Measurements from ENCODE around the gene ARHGEF11.

ARHGEF11 gene

DNA sequence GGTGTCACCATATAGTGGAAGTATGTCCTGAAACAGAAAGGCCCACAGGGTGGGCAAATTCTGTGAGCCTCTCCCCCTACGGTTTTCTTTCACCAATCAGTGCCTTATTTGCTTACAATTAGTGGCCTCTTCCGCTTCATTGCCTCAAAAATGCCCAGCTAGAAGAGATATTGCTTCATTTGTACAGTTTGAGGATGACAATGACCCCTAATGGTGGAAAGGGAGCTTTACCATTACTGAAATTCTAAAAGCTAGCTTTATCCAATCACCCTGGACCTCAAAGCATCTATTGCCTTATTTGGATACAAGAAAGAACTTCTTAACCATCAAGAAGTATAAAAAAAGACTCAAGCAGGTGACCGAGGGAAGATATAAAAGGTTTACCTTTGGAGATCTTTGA is 75.5 kb downstream of the ARHGEF11 start:
- no peaks in the 10 kb centered on the region for H3K4me1 ChIP-seq (ENCODE audit: control insufficient read depth, insufficient read depth, low read length)
- no peak overlapping the region for H3K4me3 ChIP-seq (ENCODE audit: low read length)
- no peaks in the 10 kb centered on the region for H3K9me3 ChIP-seq (replicated peaks; ENCODE audit: low read length)
- H3K36me3 ChIP-seq (ENCODE audit: insufficient read depth, low read length) = peaks cover 68% of the 10 kb centered on the region
- no peaks in the 10 kb centered on the region for H3K27me3 ChIP-seq (ENCODE audit: control insufficient read depth, insufficient read depth, low read length)
- no peak overlapping the region for H3K4me2 ChIP-seq (ENCODE audit: low read length)
- H3K9ac ChIP-seq (ENCODE audit: low read depth, low read length) = no peak overlapping the region

DNA sequence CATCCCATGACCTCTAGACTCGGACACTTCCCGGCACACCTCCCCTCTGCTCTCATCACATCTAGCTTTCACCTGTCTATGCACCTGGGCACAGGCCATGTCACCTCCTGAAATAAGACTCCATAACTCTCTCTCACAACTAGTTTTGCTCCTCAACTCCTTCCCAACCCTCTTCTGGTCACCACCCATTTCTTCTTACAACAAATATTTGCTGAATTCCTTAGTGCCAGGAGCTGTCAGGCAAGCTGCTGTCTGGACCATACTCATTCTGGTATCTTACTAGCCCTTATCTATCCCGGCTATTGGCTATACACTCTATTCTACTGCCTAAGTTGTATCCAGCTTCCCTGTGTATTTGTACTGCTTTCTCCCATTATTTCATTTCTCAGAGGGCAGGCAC is 76.0 kb downstream of the ARHGEF11 start:
- H3K4me1 ChIP-seq (ENCODE audit: control insufficient read depth, insufficient read depth, low read length) = peaks cover 2% of the 10 kb centered on the region
- no peak overlapping the region for H3K9ac ChIP-seq (ENCODE audit: low read depth, low read length)
- no peaks in the 10 kb centered on the region for H3K27me3 ChIP-seq (ENCODE audit: control insufficient read depth, insufficient read depth, low read length)
- H3K36me3 ChIP-seq (ENCODE audit: insufficient read depth, low read length) = peaks cover 64% of the 10 kb centered on the region
- H3K4me3 ChIP-seq (ENCODE audit: low read length) = no peak overlapping the region
- H3K4me2 ChIP-seq (ENCODE audit: low read length) = no peak overlapping the region
- H3K9me3 ChIP-seq (replicated peaks; ENCODE audit: low read length) = no peaks in the 10 kb centered on the region

DNA sequence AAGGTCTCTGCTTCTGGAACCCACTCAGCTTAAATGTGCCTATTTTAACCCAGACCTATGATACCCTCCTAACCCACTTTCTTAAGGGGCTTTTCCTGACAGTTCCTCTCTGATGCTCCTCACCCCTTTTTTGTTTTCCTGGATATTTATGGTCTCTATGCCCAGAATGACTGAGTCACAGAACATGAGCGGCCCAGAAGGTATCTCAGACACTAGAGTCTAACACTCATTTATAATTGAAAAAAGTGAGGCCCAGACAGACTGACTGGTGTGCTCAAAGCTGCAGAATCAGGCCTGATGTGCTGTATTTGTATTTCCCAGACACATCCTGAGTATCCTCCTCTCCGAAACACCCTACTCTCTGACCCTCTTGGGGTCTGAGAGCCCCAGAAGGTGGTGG is 81.1 kb downstream of the ARHGEF11 start:
- Histone ChIP-seq H3K36me3 (ENCODE audit: insufficient read depth, low read length) (peaks cover 50% of the 10 kb centered on the region), H3K4me3 (ENCODE audit: low read length) (no peak overlapping the region), H3K9me3 (replicated peaks; ENCODE audit: low read length) (no peaks in the 10 kb centered on the region), H3K4me1 (ENCODE audit: control insufficient read depth, insufficient read depth, low read length) (peaks cover 7% of the 10 kb centered on the region), H3K9ac (ENCODE audit: low read depth, low read length) (no peak overlapping the region), H3K4me2 (ENCODE audit: low read length) (no peak overlapping the region), H3K27me3 (ENCODE audit: control insufficient read depth, insufficient read depth, low read length) (no peaks in the 10 kb centered on the region)

DNA sequence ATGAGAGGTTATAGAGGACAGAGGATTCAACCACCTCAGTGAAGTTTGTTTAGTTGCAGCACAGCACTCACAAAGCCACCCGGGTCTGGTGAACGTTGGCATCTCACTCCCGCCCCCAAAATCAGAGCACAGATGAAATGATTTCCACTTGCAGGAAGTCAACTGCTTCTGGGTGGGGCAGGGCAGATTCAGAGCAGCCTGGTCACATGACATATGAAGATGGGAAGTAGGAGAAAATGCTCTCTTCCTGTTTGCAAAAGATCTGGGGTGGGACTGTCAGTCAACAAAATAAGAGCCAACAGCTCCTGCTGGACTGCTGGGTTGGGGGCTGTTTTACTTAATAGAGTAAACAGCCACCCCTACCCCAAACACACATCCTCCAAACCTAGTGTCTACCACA is 81.9 kb downstream of the ARHGEF11 start:
- Histone ChIP-seq H3K4me1 (ENCODE audit: control insufficient read depth, insufficient read depth, low read length) (peaks cover 7% of the 10 kb centered on the region), H3K9me3 (replicated peaks; ENCODE audit: low read length) (no peaks in the 10 kb centered on the region), H3K4me3 (ENCODE audit: low read length) (no peak overlapping the region), H3K36me3 (ENCODE audit: insufficient read depth, low read length) (peaks cover 49% of the 10 kb centered on the region), H3K4me2 (ENCODE audit: low read length) (no peak overlapping the region), H3K27me3 (ENCODE audit: control insufficient read depth, insufficient read depth, low read length) (no peaks in the 10 kb centered on the region), H3K9ac (ENCODE audit: low read depth, low read length) (no peak overlapping the region)

DNA sequence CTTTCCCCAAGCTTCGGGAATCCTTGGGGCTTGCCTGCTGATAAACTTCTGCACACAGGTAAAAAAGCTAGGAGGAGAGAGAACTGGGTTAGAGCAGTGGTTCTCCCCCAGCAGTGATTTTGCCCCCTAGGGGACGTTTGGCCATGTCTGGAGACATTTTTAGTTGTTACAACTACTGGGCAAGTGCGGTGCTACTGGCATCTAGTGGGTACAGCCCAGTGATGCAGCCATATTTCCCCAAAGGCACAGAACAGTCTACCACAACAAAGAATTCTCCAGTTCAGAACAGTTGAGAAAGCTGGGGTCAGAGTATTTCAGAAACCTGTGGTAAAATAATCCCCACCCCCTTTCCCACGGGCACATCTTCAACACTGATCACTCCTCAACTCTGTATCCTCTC is 83.8 kb downstream of the ARHGEF11 start:
- Histone ChIP-seq H3K9ac (ENCODE audit: low read depth, low read length) (no peak overlapping the region), H3K27me3 (ENCODE audit: control insufficient read depth, insufficient read depth, low read length) (no peaks in the 10 kb centered on the region), H3K9me3 (replicated peaks; ENCODE audit: low read length) (no peaks in the 10 kb centered on the region), H3K4me2 (ENCODE audit: low read length) (no peak overlapping the region), H3K36me3 (ENCODE audit: insufficient read depth, low read length) (peaks cover 46% of the 10 kb centered on the region), H3K4me1 (ENCODE audit: control insufficient read depth, insufficient read depth, low read length) (peaks cover 7% of the 10 kb centered on the region), H3K4me3 (ENCODE audit: low read length) (no peak overlapping the region)

DNA sequence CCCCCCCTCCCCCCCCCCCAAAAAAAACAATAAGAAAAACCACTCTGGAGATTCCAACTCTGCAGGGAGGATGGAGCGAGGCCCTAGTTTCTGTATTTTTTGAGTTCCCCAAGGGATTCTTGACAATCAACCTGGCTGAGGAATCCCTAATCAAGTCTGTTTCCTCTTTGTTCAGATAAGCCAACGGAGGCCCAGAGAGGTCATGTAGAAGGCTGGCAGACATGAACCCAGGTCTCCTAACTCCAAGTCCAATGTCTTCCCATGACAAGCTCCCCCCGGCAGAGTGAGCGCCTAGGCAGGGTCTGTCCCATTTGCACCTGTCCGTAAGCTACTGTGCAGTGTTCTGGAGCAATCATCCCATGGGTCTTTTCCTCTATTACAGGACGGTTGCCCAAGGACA is 85.6 kb downstream of the ARHGEF11 start:
- Histone ChIP-seq H3K4me3 (ENCODE audit: low read length) (no peak overlapping the region), H3K9me3 (replicated peaks; ENCODE audit: low read length) (no peaks in the 10 kb centered on the region), H3K9ac (ENCODE audit: low read depth, low read length) (no peak overlapping the region), H3K4me1 (ENCODE audit: control insufficient read depth, insufficient read depth, low read length) (peaks cover 7% of the 10 kb centered on the region), H3K4me2 (ENCODE audit: low read length) (no peak overlapping the region), H3K27me3 (ENCODE audit: control insufficient read depth, insufficient read depth, low read length) (no peaks in the 10 kb centered on the region), H3K36me3 (ENCODE audit: insufficient read depth, low read length) (peaks cover 62% of the 10 kb centered on the region)

DNA sequence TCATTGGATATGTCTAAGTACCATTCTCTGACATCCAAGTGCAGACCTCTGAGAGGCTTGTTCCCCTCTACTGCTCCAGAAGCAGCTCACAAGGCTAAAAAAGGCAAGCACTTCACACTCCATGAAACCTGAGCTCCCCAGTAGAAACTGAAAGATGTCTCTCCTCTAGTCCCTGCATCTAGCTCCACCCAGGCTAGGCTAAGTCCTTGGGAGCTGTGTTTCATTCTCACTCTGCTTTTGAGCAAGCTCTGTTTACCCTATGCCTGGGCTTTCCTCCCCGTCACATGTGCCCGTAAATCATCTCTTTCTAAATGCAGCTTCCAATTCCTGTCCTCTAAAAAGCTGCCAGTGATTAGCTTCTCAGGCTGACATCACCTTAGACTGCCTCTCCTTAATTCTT is 86.1 kb downstream of the ARHGEF11 start:
- Histone ChIP-seq H3K4me2 (ENCODE audit: low read length) (no peak overlapping the region), H3K9ac (ENCODE audit: low read depth, low read length) (no peak overlapping the region), H3K9me3 (replicated peaks; ENCODE audit: low read length) (no peaks in the 10 kb centered on the region), H3K4me3 (ENCODE audit: low read length) (no peak overlapping the region), H3K36me3 (ENCODE audit: insufficient read depth, low read length) (peaks cover 67% of the 10 kb centered on the region), H3K27me3 (ENCODE audit: control insufficient read depth, insufficient read depth, low read length) (no peaks in the 10 kb centered on the region), H3K4me1 (ENCODE audit: control insufficient read depth, insufficient read depth, low read length) (peaks cover 4% of the 10 kb centered on the region)

DNA sequence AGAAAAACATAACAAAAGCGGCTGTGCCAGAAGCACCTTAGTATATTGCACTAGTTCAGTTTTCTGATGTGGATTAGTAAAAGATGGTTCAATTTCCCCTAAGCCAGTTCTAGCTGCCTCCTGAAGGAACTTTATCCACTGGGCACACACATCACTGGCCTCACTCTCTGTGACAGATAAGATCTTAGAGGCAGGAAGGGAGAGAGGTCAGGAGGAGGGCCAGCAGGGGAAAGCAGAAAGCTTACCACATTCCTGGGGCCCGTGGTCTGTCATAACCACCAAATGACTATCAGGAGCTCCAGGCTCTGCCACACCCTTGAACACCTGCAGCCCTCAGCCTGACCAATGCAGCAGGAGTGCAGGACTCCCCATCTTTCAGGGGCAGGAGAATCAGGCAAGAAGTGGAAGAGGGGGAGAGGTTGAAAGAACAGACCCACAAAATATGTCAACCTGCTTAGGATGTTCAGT is 87.3 kb downstream of the ARHGEF11 start:
- Histone ChIP-seq H3K9ac (ENCODE audit: low read depth, low read length) (no peak overlapping the region), H3K36me3 (ENCODE audit: insufficient read depth, low read length) (peaks cover 66% of the 10 kb centered on the region), H3K9me3 (replicated peaks; ENCODE audit: low read length) (no peaks in the 10 kb centered on the region), H3K27me3 (ENCODE audit: control insufficient read depth, insufficient read depth, low read length) (no peaks in the 10 kb centered on the region), H3K4me3 (ENCODE audit: low read length) (no peak overlapping the region), H3K4me1 (ENCODE audit: control insufficient read depth, insufficient read depth, low read length) (no peaks in the 10 kb centered on the region), H3K4me2 (ENCODE audit: low read length) (no peak overlapping the region)

DNA sequence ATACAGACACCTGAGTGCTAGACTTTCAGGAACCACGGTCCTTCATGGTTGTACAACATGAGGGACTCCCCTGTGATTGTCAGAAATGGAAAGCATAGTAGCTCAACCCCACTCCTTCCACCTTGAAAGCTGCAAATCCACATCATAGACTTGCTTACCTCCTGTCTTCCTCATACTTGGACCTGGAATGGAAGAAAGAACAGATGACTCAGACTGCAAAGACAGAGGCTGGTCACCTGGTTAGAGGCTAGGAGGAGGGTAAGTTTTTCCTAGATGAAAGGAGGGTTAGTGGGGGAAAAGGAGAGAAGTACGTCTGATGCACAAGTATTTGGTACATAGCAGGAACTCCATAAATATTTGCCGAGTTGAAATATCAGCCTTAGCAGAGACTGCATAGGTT is 87.9 kb downstream of the ARHGEF11 start:
- Histone ChIP-seq H3K4me1 (ENCODE audit: control insufficient read depth, insufficient read depth, low read length) (no peaks in the 10 kb centered on the region), H3K4me3 (ENCODE audit: low read length) (no peak overlapping the region), H3K27me3 (ENCODE audit: control insufficient read depth, insufficient read depth, low read length) (no peaks in the 10 kb centered on the region), H3K4me2 (ENCODE audit: low read length) (no peak overlapping the region), H3K36me3 (ENCODE audit: insufficient read depth, low read length) (peaks cover 64% of the 10 kb centered on the region), H3K9me3 (replicated peaks; ENCODE audit: low read length) (no peaks in the 10 kb centered on the region), H3K9ac (ENCODE audit: low read depth, low read length) (no peak overlapping the region)

DNA sequence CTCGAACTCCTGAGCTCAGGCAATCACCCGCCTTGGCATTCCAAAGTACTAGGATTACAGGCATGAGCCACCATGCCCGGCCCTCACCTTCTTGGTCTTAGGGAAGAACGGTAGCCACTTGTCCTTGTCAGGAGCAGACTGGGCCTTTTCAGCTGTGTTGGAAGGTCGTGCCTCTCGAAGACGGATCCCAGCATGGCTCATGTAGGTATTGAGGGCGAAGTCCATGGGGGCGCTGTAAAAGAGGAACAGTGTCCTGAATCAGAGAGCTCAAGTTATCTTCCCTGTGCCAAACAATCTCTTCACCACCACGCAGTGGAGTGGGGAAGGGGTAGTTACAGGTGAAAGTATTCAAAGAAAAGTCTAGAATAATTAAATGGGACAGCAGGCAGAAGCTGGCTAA is 89.2 kb downstream of the ARHGEF11 start:
- no peaks in the 10 kb centered on the region for H3K9me3 ChIP-seq (replicated peaks; ENCODE audit: low read length)
- no peak overlapping the region for H3K9ac ChIP-seq (ENCODE audit: low read depth, low read length)
- H3K4me3 ChIP-seq (ENCODE audit: low read length) = no peak overlapping the region
- no peaks in the 10 kb centered on the region for H3K4me1 ChIP-seq (ENCODE audit: control insufficient read depth, insufficient read depth, low read length)
- no peaks in the 10 kb centered on the region for H3K27me3 ChIP-seq (ENCODE audit: control insufficient read depth, insufficient read depth, low read length)
- H3K4me2 ChIP-seq (ENCODE audit: low read length) = no peak overlapping the region
- H3K36me3 ChIP-seq (ENCODE audit: insufficient read depth, low read length) = peaks cover 69% of the 10 kb centered on the region

DNA sequence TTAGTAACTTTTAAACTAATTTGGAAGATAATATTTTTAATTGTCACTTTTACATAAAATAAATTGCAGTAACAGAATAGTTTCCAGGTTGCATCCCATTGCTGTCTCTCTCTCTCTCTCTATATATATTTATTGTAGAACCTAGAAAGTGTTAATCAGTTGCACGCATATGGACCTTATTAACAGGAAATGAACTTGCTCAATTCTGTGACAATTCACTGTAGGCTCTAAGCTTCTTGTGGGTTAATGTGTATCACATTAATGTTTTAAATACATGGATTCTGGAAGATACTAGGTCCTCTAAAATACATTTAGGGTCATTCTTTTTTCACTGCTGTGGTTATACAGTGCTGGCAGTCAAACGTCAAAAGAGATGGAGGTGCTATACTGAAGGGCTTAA is 92.0 kb downstream of the ARHGEF11 start:
- peaks cover 75% of the 10 kb centered on the region for H3K36me3 ChIP-seq (ENCODE audit: insufficient read depth, low read length)
- H3K4me1 ChIP-seq (ENCODE audit: control insufficient read depth, insufficient read depth, low read length) = no peaks in the 10 kb centered on the region
- no peak overlapping the region for H3K4me3 ChIP-seq (ENCODE audit: low read length)
- H3K4me2 ChIP-seq (ENCODE audit: low read length) = no peak overlapping the region
- no peaks in the 10 kb centered on the region for H3K9me3 ChIP-seq (replicated peaks; ENCODE audit: low read length)
- no peaks in the 10 kb centered on the region for H3K27me3 ChIP-seq (ENCODE audit: control insufficient read depth, insufficient read depth, low read length)
- no peak overlapping the region for H3K9ac ChIP-seq (ENCODE audit: low read depth, low read length)

DNA sequence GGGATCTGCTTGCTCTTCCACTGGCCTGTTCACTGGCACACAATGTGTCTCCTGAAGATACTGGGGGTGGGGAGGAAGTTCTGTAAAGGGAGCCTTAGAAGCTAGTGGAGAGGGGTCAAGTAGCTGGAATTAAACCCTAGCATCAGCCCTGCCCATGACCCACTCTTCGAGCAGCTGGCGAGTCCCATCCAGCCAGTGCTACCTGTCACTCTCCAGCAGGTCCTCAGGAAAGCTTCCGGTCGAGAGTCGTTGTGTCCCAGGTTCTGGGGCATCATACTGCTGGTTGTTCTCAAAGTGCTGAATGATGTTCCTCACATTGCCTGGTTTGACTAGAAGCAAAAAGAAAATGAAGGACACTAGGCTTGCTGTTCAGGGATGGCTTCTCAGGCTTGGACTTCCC is 94.2 kb downstream of the ARHGEF11 start:
- H3K27me3 ChIP-seq (ENCODE audit: control insufficient read depth, insufficient read depth, low read length) = no peaks in the 10 kb centered on the region
- no peak overlapping the region for H3K9ac ChIP-seq (ENCODE audit: low read depth, low read length)
- H3K4me1 ChIP-seq (ENCODE audit: control insufficient read depth, insufficient read depth, low read length) = no peaks in the 10 kb centered on the region
- H3K4me2 ChIP-seq (ENCODE audit: low read length) = no peak overlapping the region
- no peaks in the 10 kb centered on the region for H3K9me3 ChIP-seq (replicated peaks; ENCODE audit: low read length)
- H3K4me3 ChIP-seq (ENCODE audit: low read length) = no peak overlapping the region
- peaks cover 79% of the 10 kb centered on the region for H3K36me3 ChIP-seq (ENCODE audit: insufficient read depth, low read length)

Data from skeletal muscle satellite cell (primary cell).